Stimulated activated CD8-positive, alpha-beta memory T cell treated with anti-CD3 and anti-CD28 coated beads, Interleukin-4, amount 100 ng/mL, for 4 hours (primary cell): ENCODE measurements around the gene TPSG1.
"Not testable (repeated sequence)": the region's sequence is repeated elsewhere in the genome, so short reads cannot be mapped to it uniquely, and the experiment has no call there.

Experiments
- DNase-seq, 2 donors: peaks; one replicate each; pipeline ENCODE4 v3.0.0-alpha.2; 2020; ENCODE audit warnings: low read depth in 2 of 2, low spot score in 1 of 2

TPSG1 gene

DNA sequence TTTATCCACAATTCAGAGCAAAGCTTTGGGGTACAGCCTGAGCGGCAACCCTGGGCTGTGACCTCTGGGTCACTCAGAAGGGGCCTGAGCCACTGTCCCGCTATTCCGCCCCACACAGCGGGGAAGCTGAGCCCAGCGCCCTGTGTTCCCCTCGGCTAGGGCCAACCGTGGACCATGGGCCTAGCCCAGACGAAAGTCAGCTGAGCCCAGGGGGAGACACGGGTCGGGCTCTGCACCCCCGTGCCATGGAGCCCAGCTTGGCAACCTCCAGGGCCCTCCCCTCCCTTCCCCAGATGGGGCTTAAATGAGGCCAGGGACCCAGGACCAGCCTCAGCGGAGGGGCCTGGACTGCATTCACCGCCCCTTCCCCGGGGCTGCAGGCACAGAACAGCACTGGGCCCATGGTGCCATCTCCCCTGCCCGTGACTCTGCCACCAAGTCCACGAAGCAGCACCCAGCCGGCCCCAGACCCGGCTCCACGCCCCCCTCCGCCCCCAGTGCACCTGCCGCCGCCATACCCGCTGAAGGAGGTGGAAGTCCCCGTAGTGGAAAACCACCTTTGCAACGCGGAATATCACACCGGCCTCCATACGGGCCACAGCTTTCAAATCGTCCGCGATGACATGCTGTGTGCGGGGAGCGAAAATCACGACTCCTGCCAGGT is 32.6 kb upstream of the TPSG1 start:
- DNase-seq = no peak

- DNase-seq = no peak
These were observed 31.8 kb upstream of the TPSG1 start for GRCh38 chr16:1256874-1257322.

GRCh38 chr16:1256296-1256873 is 31.3 kb upstream of the TPSG1 start:
- not testable (repeated sequence) for DNase-seq

DNA sequence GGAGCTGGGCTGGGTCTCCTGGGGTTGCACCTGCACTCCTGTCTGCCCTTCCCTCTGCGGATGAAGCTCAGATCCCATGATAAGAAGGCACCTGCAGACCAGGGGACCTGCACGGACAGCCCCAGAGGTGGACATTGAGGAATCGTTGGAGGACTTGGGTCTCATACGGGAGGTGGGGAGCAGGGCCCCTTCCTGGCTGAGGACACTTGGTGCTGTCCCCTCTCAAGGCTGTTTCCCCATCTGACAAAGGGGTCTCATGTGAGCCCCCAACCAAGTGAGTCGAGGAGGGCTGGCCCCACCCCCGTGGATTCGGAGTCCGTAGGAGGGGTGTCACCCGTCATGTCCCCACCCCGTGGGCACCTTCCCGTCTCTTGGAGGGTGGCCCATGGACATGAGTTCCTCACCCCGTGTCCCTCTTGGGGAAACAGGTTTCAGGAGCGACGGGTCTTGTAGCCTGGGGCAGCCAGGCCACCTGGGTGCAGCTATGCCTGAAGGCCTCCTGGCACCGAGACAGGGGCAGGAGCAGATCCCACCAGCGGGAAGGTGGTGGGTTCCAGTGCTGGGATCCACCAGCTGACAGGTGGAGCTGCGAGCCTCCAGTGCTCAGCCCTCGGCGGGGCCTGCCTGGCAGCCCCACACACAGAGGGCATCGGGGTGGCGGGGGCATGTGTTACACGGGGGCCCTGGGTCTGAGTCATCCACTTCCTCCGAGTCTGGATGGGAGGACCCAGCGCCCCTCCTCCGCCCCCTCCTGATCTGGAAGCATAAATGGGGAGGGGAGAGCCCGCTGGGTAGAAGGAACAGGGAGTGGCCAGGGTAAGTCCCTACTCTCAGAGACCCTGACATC is 30.4 kb upstream of the TPSG1 start, which contains the start of gene TPSD1:
Gene TPSD1 (plus strand): TSS at position 794 of the 847 bp plus-strand sequence. CDS start 212 bp downstream, outside the sequence.
- DNase-seq = not testable (repeated sequence)

- not testable (repeated sequence) for DNase-seq
These were observed 29.8 kb upstream of the TPSG1 start for GRCh38 chr16:1254821-1255220.

DNA sequence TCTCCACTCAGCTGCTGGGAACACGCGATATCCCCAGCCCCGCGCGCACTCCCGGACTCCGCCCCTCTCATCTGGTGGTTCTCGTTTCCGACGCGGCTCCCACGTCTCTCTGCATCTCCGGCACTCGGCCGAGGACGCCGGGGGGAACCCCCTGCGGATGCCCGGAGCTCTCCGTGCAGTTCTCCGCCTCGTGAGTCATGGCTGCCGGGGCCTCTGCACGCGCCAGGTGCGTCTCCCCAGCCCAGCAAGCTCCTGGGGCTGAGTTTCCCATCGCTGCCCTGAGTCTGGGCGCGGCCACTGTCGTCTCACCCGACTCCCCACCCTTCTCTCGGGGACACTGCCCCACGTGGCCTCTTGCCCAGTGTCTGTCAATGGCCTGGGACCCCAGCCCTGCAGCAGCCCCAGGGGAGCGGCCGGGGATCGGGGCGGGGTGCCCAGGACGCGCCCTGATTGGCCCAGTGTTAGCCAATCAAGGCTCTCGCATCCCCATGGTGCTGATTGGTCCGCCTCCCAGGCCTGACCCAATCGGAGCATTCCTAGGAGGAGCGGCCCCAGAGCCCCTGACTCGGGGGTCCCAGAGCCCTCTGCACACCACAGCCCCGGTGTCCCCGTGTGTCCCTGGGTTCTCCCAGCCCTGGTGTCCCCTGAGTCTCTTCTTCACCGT is 28.8 kb upstream of the TPSG1 start:
- DNase-seq = not testable (repeated sequence)

DNA sequence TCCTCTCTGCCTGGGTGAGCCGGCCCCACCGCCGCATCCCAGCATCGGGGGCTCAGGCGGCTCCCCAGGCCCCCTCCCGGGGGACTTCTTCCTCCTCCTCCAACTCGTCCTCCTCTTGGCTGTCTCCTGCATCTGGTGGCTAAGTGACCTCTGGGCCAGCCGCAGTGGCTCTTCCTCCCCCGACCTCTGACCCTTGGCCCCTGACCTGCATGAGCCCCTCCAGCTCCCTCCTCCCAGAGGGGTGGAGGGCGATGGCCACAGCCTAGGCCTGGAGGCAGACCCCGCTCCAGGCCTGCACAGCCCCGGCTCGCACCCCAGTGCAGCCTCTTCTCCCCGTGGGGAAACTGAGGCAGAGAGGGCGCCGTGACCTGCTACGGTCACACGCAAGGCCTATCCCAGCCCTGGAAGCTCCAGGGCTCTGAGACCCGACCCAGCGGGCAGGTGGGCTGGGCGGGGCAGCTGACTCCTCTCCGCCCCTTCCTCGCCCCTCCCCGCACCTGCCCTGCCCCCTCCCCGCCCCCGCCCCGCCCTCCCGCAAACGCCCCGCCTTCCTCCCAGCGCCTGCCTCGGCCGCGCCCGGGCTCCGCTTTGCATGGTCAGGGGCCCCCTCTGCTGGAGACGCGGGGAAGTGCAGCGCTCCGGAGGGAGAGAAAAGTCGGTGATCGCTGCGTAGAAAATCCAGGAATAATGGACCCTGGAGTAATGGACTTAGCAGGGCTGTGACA is 24.1 kb upstream of the TPSG1 start:
- not testable (repeated sequence) for DNase-seq

DNA sequence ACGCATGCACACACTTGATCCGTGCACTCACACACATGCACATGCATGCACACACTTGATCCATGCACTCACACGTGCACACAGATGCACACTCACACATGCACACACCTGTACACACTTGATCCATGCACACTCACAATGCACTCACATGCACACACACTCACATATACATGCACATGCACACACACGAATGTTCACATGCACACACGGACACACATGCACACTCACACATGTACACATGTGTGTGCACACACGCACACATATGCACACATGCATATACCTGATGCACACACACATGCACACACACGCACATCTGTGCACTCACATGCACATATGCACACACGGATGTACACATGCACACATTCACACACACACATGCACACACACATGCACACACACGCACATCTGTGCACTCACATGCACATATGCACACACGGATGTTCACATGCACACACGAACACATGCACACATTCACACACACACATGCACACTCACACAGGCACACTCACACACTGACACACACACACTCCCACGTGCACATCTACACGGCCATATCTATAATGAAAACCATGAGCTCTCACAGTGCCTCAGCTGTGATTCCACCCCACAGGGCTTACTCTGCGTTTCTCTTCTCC is 23.0 kb upstream of the TPSG1 start:
- DNase-seq = not testable (repeated sequence)

DNA sequence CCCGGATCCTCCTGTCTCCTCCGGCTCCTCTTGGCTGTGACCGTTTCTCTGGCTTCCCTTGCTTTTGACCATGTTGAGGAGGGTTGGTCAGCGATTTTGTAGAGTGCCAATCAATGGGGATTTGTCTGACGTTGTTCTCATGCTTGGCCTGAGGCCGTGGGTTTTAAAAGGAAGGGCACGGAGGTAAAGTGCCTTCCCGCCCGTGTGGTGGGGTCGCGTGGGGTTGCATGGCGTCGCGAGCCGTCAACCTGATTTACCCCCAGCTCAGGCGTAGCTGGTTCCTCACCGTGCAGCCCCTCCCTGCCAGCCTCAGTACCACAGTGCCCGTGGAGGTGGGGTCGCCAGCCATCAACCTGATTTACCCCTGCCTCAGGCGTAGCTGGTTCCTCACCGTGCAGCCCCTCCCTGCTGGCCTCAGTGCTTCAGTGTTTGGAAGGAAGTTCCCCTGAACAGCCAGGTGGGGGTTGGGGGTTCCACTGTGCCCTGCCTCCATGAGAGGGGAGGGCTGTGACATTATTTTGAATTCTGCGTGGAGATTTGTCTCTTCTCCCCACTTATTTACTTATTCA is 20.5 kb upstream of the TPSG1 start:
- DNase-seq = no peak

- no peak for DNase-seq
These were observed 19.8 kb upstream of the TPSG1 start for GRCh38 chr16:1244881-1245280.

- DNase-seq = not testable (repeated sequence)
These were observed 19.1 kb upstream of the TPSG1 start for GRCh38 chr16:1243907-1244850.

DNA sequence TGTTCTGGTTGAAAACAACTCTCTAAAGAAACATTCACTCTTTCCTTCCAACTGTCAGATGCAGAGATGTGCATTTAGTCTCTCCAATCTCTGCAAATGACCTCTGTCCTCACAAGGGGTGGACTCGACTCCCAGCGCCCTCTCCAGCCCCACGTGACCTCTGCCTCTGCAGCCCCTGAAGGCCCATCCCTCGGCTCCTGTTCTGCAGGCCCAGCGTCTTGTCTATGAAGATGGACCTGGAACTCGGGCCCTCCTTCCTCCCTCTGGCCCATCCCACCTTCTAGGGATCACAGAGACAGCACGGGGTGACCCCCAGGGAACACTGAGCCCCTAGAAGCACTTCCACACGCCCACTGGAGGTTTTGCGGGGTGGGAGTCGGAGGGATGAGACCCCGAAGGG is 18.3 kb upstream of the TPSG1 start:
- not testable (repeated sequence) for DNase-seq

DNA sequence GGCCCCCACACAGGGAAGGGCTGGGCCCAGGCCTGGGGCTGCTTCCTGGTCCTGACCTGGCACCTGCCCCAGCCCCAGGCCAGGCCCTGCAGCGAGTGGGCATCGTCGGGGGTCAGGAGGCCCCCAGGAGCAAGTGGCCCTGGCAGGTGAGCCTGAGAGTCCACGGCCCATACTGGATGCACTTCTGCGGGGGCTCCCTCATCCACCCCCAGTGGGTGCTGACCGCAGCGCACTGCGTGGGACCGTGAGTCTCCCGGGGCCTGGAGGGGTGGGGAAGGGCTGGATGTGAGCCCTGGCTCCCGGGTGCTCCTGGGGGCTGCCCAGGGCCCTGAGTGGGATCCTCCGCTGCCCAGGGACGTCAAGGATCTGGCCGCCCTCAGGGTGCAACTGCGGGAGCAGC is 16.0 kb upstream of the TPSG1 start:
- not testable (repeated sequence) for DNase-seq

- DNase-seq = not testable (repeated sequence)
These were observed 15.4 kb upstream of the TPSG1 start, which contains the start of gene TPSAB1 for GRCh38 chr16:1240436-1240835. TPSAB1 (plus strand) TSS chr16:1240705; CDS start chr16:1240939, 234 bp downstream.

DNA sequence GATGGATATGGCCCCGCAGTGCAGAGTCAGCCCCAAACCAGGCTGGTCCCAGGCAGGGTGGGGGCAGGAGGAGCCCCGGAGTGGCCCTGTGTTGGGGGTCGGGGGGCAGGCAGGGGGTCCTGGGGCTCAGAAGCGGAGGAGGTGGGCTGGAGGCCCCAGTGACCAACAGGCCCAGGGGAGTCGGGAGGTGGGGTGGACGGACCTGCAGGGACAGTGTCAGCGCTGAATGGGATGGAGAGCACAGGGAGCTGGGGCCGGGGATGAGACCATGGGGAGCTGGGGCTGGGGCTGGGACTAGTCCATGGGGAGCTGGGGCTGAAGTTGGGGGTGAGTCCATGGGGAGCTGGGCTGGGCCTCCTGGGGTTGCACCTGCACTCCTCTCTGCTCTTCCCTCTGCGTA is 14.5 kb upstream of the TPSG1 start:
- DNase-seq = not testable (repeated sequence)

GRCh38 chr16:1238909-1239308 is 13.8 kb upstream of the TPSG1 start:
- DNase-seq = not testable (repeated sequence)

- DNase-seq = no peak
These were observed 12.9 kb upstream of the TPSG1 start for GRCh38 chr16:1237990-1238389.

GRCh38 chr16:1236659-1237058 is 11.6 kb upstream of the TPSG1 start:
- not testable (repeated sequence) for DNase-seq
